ENCODE data around the gene SLC11A2. TPM values are rescaled to one million over a fixed set of nuclear protein-coding genes. Genes with fewer than 3 reads are reported as not detected.

Gene SLC11A2
- total and polyA plus RNA-seq, 2 experiments from 2014 or later, result 19.4 to 48.9 TPM

DNA sequence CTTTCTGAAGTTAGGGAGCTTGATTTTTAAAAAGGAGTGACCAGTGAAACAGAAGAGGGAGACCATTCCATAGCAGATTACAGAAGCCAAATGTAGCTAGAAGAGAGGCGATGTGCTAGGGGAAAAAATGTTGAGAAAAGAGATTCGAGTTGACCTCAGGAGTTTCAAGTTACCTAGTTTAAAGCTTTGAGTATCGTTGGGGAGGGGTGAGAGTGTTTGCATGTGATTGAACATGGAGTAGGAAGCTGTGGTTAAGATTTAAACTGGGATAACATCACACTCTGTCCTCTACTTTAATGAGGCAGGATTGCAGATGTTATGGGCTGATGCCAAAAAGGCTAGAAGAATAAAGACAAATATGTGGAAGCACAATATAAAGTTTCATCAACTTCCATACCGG, 25.6 kb upstream of the SLC11A2 start:
- Mint-ChIP-seq H3K4me3 (no peak overlapping the region; the same call in 2 of the 3 replicates), H3K4me1 (peaks cover 11% of the 10 kb centered on the region), H3K36me3 (ENCODE audit: low read depth) (peaks cover 31% of the 10 kb centered on the region), H3K27ac (no peak overlapping the region), H3K9me3 (no peaks in the 10 kb centered on the region), H3K27me3 (ENCODE audit: insufficient read depth, low read depth, poor library complexity) (peaks cover 15% of the 10 kb centered on the region)
- TF ChIP-seq POLR2AphosphoS5 (IDR thresholded peaks at IDR 0.05; ENCODE audit: low read depth) (no peak), EZH2phosphoT487 (IDR thresholded peaks at IDR 0.05; ENCODE audit: unreplicated experiment) (no peak)
- TF ChIP-seq, protein P1, sequence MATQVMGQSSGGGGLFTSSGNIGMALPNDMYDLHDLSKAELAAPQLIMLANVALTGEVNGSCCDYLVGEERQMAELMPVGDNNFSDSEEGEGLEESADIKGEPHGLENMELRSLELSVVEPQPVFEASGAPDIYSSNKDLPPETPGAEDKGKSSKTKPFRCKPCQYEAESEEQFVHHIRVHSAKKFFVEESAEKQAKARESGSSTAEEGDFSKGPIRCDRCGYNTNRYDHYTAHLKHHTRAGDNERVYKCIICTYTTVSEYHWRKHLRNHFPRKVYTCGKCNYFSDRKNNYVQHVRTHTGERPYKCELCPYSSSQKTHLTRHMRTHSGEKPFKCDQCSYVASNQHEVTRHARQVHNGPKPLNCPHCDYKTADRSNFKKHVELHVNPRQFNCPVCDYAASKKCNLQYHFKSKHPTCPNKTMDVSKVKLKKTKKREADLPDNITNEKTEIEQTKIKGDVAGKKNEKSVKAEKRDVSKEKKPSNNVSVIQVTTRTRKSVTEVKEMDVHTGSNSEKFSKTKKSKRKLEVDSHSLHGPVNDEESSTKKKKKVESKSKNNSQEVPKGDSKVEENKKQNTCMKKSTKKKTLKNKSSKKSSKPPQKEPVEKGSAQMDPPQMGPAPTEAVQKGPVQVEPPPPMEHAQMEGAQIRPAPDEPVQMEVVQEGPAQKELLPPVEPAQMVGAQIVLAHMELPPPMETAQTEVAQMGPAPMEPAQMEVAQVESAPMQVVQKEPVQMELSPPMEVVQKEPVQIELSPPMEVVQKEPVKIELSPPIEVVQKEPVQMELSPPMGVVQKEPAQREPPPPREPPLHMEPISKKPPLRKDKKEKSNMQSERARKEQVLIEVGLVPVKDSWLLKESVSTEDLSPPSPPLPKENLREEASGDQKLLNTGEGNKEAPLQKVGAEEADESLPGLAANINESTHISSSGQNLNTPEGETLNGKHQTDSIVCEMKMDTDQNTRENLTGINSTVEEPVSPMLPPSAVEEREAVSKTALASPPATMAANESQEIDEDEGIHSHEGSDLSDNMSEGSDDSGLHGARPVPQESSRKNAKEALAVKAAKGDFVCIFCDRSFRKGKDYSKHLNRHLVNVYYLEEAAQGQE (IDR thresholded peaks at IDR 0.05; ENCODE audit: unreplicated experiment), result no peak
- TF ChIP-seq, protein P2, sequence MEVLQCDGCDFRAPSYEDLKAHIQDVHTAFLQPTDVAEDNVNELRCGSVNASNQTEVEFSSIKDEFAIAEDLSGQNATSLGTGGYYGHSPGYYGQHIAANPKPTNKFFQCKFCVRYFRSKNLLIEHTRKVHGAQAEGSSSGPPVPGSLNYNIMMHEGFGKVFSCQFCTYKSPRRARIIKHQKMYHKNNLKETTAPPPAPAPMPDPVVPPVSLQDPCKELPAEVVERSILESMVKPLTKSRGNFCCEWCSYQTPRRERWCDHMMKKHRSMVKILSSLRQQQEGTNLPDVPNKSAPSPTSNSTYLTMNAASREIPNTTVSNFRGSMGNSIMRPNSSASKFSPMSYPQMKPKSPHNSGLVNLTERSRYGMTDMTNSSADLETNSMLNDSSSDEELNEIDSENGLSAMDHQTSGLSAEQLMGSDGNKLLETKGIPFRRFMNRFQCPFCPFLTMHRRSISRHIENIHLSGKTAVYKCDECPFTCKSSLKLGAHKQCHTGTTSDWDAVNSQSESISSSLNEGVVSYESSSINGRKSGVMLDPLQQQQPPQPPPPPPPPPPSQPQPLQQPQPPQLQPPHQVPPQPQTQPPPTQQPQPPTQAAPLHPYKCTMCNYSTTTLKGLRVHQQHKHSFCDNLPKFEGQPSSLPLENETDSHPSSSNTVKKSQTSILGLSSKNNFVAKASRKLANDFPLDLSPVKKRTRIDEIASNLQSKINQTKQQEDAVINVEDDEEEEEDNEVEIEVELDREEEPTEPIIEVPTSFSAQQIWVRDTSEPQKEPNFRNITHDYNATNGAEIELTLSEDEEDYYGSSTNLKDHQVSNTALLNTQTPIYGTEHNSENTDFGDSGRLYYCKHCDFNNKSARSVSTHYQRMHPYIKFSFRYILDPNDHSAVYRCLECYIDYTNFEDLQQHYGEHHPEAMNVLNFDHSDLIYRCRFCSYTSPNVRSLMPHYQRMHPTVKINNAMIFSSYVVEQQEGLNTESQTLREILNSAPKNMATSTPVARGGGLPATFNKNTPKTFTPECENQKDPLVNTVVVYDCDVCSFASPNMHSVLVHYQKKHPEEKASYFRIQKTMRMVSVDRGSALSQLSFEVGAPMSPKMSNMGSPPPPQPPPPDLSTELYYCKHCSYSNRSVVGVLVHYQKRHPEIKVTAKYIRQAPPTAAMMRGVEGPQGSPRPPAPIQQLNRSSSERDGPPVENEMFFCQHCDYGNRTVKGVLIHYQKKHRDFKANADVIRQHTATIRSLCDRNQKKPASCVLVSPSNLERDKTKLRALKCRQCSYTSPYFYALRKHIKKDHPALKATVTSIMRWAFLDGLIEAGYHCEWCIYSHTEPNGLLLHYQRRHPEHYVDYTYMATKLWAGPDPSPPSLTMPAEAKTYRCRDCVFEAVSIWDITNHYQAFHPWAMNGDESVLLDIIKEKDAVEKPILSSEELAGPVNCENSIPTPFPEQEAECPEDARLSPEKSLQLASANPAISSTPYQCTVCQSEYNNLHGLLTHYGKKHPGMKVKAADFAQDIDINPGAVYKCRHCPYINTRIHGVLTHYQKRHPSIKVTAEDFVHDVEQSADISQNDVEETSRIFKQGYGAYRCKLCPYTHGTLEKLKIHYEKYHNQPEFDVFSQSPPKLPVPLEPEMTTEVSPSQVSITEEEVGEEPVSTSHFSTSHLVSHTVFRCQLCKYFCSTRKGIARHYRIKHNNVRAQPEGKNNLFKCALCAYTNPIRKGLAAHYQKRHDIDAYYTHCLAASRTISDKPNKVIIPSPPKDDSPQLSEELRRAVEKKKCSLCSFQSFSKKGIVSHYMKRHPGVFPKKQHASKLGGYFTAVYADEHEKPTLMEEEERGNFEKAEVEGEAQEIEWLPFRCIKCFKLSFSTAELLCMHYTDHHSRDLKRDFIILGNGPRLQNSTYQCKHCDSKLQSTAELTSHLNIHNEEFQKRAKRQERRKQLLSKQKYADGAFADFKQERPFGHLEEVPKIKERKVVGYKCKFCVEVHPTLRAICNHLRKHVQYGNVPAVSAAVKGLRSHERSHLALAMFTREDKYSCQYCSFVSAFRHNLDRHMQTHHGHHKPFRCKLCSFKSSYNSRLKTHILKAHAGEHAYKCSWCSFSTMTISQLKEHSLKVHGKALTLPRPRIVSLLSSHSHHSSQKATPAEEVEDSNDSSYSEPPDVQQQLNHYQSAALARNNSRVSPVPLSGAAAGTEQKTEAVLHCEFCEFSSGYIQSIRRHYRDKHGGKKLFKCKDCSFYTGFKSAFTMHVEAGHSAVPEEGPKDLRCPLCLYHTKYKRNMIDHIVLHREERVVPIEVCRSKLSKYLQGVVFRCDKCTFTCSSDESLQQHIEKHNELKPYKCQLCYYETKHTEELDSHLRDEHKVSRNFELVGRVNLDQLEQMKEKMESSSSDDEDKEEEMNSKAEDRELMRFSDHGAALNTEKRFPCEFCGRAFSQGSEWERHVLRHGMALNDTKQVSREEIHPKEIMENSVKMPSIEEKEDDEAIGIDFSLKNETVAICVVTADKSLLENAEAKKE (CRISPR knock-in tag; IDR thresholded peaks at IDR 0.05), result no peak
- TF ChIP-seq, protein P3, sequence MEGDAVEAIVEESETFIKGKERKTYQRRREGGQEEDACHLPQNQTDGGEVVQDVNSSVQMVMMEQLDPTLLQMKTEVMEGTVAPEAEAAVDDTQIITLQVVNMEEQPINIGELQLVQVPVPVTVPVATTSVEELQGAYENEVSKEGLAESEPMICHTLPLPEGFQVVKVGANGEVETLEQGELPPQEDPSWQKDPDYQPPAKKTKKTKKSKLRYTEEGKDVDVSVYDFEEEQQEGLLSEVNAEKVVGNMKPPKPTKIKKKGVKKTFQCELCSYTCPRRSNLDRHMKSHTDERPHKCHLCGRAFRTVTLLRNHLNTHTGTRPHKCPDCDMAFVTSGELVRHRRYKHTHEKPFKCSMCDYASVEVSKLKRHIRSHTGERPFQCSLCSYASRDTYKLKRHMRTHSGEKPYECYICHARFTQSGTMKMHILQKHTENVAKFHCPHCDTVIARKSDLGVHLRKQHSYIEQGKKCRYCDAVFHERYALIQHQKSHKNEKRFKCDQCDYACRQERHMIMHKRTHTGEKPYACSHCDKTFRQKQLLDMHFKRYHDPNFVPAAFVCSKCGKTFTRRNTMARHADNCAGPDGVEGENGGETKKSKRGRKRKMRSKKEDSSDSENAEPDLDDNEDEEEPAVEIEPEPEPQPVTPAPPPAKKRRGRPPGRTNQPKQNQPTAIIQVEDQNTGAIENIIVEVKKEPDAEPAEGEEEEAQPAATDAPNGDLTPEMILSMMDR (conservative IDR thresholded peaks at IDR 0.05; ENCODE audit: low read depth in 2 of 2), result no peak
- no peaks in the 10 kb centered on the region for H3K79me2 ChIP-seq (replicated peaks; ENCODE audit: insufficient read depth)
- no peaks in the 10 kb centered on the region for H3K27me3 ChIP-seq (ENCODE audit: insufficient read depth)
- H3K4me2 ChIP-seq, result no peak overlapping the region
- H3K4me1 ChIP-seq (ENCODE audit: insufficient read depth), result peaks cover 10% of the 10 kb centered on the region; the same call in 1 of the 2 replicates
- H3K36me3 ChIP-seq (ENCODE audit: insufficient read depth), result peaks cover 23% of the 10 kb centered on the region
- no peaks in the 10 kb centered on the region for H3F3A ChIP-seq (replicated peaks; ENCODE audit: low read depth)
- no peak overlapping the region for H2AFZ ChIP-seq
- no peak overlapping the region for H3K27ac ChIP-seq (ENCODE audit: low read depth)
- DNase-seq (ENCODE audit: low spot score), result no peak
- no peaks in the 10 kb centered on the region for H4K20me1 ChIP-seq (replicated peaks; ENCODE audit: insufficient read depth)
- H3K9me2 ChIP-seq (ENCODE audit: insufficient read depth), result no peaks in the 10 kb centered on the region
- H3K4me3 ChIP-seq, result no peak overlapping the region
- no peak for ATAC-seq

Measured in GM23338 (cell line).